Measurements from ENCODE around the gene IRX6. TPM values are rescaled to one million over a fixed set of nuclear protein-coding genes. Genes with fewer than 3 reads are reported as not detected.

The IRX6 gene
- total RNA-seq (2.8 TPM), polyA plus RNA-seq (1.1 TPM)
- long read RNA-seq, donor 1, result 0 reads
- long read RNA-seq, donor 2, result 0 reads
- long read RNA-seq, donor 3, result 0 reads
- long read RNA-seq, donor 4, result 0 reads
- long read RNA-seq, donor 5, result 0 reads
- long read RNA-seq, donor 6, result 0 reads
- long read RNA-seq, donor 7, result 0 reads
- long read RNA-seq, donor 8, result 0 reads
- long read RNA-seq, donor 9, result 0 reads
- long read RNA-seq, donor 10, partial matches to known transcripts, result 0 of 1 reads
- long read RNA-seq, donor 10, other reads (novel, unspliced or antisense), result 0 of 1 reads

DNA sequence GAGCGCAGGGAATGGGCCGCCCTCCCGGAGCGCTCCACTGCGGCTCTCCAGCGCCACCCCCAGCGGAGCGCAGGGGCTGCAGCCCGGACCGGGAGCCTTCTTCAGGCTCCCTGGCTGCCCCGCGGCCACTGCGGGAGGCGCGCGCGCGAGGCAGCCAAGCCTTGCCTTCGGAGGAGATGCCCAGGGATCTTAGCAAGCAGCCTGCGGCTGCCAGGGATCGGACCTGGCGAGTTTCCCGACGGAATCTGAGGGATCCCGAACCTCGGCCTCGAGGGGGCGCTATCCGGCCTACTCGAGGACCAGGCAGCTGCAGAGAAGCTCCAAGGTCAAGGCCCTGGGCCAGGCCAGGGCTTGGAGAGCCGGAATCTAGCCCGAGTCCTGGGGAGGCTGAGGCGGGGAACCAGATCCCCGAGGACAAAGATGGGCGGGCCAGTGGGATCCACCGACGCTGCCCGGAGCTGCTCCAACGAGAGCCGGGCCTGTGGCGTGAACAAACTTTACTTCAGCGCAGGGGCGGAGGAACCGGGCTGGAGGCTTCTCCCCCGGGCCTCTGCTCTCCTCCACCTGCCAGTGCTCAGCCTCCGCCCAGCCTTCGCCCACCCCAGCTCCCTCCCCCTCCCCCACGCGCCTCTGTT lies at the start of gene IRX6:
TSS of gene IRX6 (plus strand) at position 567 of the 635 bp plus-strand sequence. CDS start 889 bp downstream, outside the sequence.
- 8% methylated on average over 49 of the region's 49 CpGs for WGBS
- Histone ChIP-seq H3K9me3 (ENCODE audit: control insufficient read depth in 2 of 2, insufficient read depth in 1 of 2, low read length in 1 of 2) (no peaks in the 10 kb centered on the region), H3K27me3 (ENCODE audit: control insufficient read depth in 2 of 2, insufficient read depth in 1 of 2, low read length in 1 of 2) (peaks cover 31 to 63% of the 10 kb centered on the region in 2 donors), H3K4me3 (ENCODE audit: low read length in 2 of 2) (peak within 1 kb of the TSS in 1 of 2 donors; percentile 13), H3K4me1 (ENCODE audit: control insufficient read depth in 2 of 2, insufficient read depth in 2 of 2, low read length in 2 of 2) (no peaks in the 10 kb centered on the region), H3K36me3 (ENCODE audit: control insufficient read depth in 2 of 2, insufficient read depth in 2 of 2, low read length in 1 of 2) (no peaks in the 10 kb centered on the region), H3K27ac (ENCODE audit: low read depth in 1 of 2, low read length in 1 of 2) (no peak within 1 kb of the TSS)
- DNase-seq (ENCODE audit: low read depth in 6 of 9, low spot score in 9 of 9), result peak in 1 of 9 donors; percentile 11

DNA sequence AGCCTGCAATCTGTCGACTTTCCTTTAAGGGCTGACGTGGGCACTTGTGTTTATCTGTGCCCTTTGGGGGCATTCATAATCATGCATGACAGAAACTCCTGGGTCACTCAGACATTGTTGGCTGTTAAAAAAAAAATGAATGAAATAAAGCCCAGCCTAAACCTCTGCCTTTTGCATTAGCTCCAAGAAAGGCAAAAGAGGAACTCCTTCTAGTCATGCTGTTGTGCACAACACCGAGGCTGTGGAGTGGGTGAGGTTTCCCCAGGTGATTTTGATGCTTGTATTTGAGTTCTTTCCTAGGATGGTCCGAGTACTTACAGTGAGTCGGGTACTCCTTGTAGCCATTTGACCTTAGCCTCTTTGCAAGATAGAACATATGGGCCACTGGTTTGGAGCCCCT lies 49.6 kb upstream of the IRX6 start:
- H3K27me3 ChIP-seq (ENCODE audit: control insufficient read depth in 2 of 2, insufficient read depth in 1 of 2, low read length in 1 of 2), result no peaks in the 10 kb centered on the region
- WGBS, result 72% methylated on average over 5 of the region's 5 CpGs
- no peaks in the 10 kb centered on the region for H3K9me3 ChIP-seq (ENCODE audit: control insufficient read depth in 2 of 2, insufficient read depth in 1 of 2, low read length in 1 of 2)
- peaks cover 0 to 5% of the 10 kb centered on the region in 2 donors for H3K4me1 ChIP-seq (ENCODE audit: control insufficient read depth in 2 of 2, insufficient read depth in 2 of 2, low read length in 2 of 2)
- H3K27ac ChIP-seq (ENCODE audit: low read depth in 1 of 2, low read length in 1 of 2), result peak overlapping the region in 1 of 2 donors; percentile 61
- H3K4me3 ChIP-seq (ENCODE audit: low read length in 2 of 2), result no peak overlapping the region
- H3K36me3 ChIP-seq (ENCODE audit: control insufficient read depth in 2 of 2, insufficient read depth in 2 of 2, low read length in 1 of 2), result no peaks in the 10 kb centered on the region
- DNase-seq (ENCODE audit: low read depth in 6 of 9, low spot score in 9 of 9), result no peak

DNA sequence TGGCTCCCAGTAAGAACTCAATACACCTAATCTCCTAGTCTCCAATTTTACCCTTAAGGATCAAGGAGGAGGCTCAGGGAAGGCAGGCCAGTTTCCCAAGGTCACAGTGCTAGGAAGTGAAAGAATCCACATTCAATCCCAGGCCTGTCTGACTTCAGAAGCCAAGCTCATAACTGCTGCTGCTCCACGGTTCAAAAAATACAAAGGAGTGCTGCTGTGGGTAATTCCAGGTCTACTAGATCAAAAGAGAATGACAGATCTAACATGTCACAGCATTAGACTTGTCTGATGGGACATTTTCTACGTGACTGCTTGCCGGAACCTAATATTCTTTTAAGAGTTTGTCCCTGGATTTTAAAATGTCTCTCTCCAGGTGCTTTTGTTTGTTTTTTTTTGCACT lies 48.8 kb upstream of the IRX6 start:
- Histone ChIP-seq H3K27me3 (ENCODE audit: control insufficient read depth in 2 of 2, insufficient read depth in 1 of 2, low read length in 1 of 2) (no peaks in the 10 kb centered on the region), H3K4me1 (ENCODE audit: control insufficient read depth in 2 of 2, insufficient read depth in 2 of 2, low read length in 2 of 2) (peaks cover 0 to 5% of the 10 kb centered on the region in 2 donors), H3K27ac (ENCODE audit: low read depth in 1 of 2, low read length in 1 of 2) (peak overlapping the region; percentile 31 to 78), H3K9me3 (ENCODE audit: control insufficient read depth in 2 of 2, insufficient read depth in 1 of 2, low read length in 1 of 2) (no peaks in the 10 kb centered on the region), H3K36me3 (ENCODE audit: control insufficient read depth in 2 of 2, insufficient read depth in 2 of 2, low read length in 1 of 2) (no peaks in the 10 kb centered on the region), H3K4me3 (ENCODE audit: low read length in 2 of 2) (no peak overlapping the region)
- WGBS, result 80% methylated on average over 3 of the region's 3 CpGs
- DNase-seq (ENCODE audit: low read depth in 6 of 9, low spot score in 9 of 9), result peak in 1 of 9 donors; percentile 16

DNA sequence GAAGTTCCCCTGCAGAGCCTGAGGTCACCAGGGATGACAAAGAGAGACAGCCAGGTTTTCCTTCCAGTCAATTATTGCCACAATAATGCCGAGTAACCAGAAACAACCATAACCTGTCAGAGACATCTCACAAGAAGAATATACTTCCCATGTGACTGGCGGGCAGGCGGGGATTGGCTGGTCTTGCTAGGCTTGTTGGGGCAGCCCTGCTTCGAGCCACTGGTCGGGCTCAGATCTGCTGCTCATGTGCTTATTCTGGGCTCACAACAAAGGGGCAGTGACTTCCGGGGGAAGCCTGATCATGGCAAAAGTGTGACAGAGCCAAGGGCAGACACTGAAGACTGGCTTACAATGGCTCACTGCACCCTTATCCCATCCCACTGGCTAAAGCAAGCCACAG lies 48.1 kb upstream of the IRX6 start:
- Histone ChIP-seq H3K27ac (ENCODE audit: low read depth in 1 of 2, low read length in 1 of 2) (peak overlapping the region; percentile 42 to 78), H3K4me3 (ENCODE audit: low read length in 2 of 2) (no peak overlapping the region), H3K9me3 (ENCODE audit: control insufficient read depth in 2 of 2, insufficient read depth in 1 of 2, low read length in 1 of 2) (no peaks in the 10 kb centered on the region), H3K27me3 (ENCODE audit: control insufficient read depth in 2 of 2, insufficient read depth in 1 of 2, low read length in 1 of 2) (no peaks in the 10 kb centered on the region), H3K4me1 (ENCODE audit: control insufficient read depth in 2 of 2, insufficient read depth in 2 of 2, low read length in 2 of 2) (peaks cover 0 to 5% of the 10 kb centered on the region in 2 donors), H3K36me3 (ENCODE audit: control insufficient read depth in 2 of 2, insufficient read depth in 2 of 2, low read length in 1 of 2) (no peaks in the 10 kb centered on the region)
- peak in 1 of 9 donors; percentile 7 for DNase-seq (ENCODE audit: low read depth in 6 of 9, low spot score in 9 of 9)
- 88% methylated on average over 6 of the region's 6 CpGs for WGBS

DNA sequence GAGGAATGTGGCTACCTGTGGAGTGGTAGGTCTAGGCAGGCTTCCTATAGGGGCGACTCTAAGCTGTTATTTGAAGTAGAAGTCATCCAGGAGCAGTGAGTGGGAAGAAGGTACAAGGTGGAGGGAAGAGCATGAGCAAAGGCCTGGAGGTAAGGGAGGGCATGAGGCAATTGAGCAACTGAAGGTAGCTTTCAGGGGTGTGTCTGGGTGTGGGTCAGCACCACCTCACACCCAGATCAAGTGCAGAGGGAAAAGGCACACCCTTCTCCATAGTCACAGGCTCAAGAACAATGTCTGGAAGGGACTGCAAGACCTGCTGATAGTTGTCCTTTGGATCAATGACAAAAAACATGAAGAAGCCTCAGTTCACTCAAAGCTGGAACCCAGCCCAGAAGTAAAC lies 46.5 kb upstream of the IRX6 start:
- H3K27ac ChIP-seq (ENCODE audit: low read depth in 1 of 2, low read length in 1 of 2), result no peak overlapping the region
- no peaks in the 10 kb centered on the region for H3K27me3 ChIP-seq (ENCODE audit: control insufficient read depth in 2 of 2, insufficient read depth in 1 of 2, low read length in 1 of 2)
- H3K4me1 ChIP-seq (ENCODE audit: control insufficient read depth in 2 of 2, insufficient read depth in 2 of 2, low read length in 2 of 2), result peaks cover 0 to 5% of the 10 kb centered on the region in 2 donors
- 92% methylated on average over 1 of the region's 1 CpG for WGBS
- no peak for DNase-seq (ENCODE audit: low read depth in 6 of 9, low spot score in 9 of 9)
- no peaks in the 10 kb centered on the region for H3K9me3 ChIP-seq (ENCODE audit: control insufficient read depth in 2 of 2, insufficient read depth in 1 of 2, low read length in 1 of 2)
- H3K36me3 ChIP-seq (ENCODE audit: control insufficient read depth in 2 of 2, insufficient read depth in 2 of 2, low read length in 1 of 2), result no peaks in the 10 kb centered on the region
- H3K4me3 ChIP-seq (ENCODE audit: low read length in 2 of 2), result no peak overlapping the region

DNA sequence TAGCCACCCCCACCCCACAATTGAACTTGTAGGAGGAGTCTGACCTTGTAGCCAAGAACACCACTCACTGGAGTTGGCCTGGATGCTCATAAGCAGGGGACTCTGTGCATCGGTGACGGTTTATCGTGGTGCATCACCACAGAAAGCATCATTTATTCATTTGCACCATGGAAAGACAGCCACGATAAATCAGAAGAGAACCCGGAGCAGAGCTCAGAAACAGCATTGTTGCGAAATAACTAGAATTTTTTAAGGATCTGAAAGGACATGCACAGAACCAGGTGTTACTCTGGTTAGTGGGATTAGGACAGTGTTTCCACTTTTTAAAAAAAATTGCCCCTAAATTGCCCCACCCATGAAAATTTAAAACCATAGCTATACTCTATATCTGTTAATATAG lies 44.4 kb upstream of the IRX6 start:
- WGBS, result 88% methylated on average over 6 of the region's 6 CpGs
- no peak overlapping the region for H3K27ac ChIP-seq (ENCODE audit: low read depth in 1 of 2, low read length in 1 of 2)
- no peaks in the 10 kb centered on the region for H3K36me3 ChIP-seq (ENCODE audit: control insufficient read depth in 2 of 2, insufficient read depth in 2 of 2, low read length in 1 of 2)
- H3K4me1 ChIP-seq (ENCODE audit: control insufficient read depth in 2 of 2, insufficient read depth in 2 of 2, low read length in 2 of 2), result peaks cover 0 to 5% of the 10 kb centered on the region in 2 donors
- no peaks in the 10 kb centered on the region for H3K27me3 ChIP-seq (ENCODE audit: control insufficient read depth in 2 of 2, insufficient read depth in 1 of 2, low read length in 1 of 2)
- DNase-seq (ENCODE audit: low read depth in 6 of 9, low spot score in 9 of 9), result peak in 1 of 9 donors; percentile 6
- H3K4me3 ChIP-seq (ENCODE audit: low read length in 2 of 2), result no peak overlapping the region
- no peaks in the 10 kb centered on the region for H3K9me3 ChIP-seq (ENCODE audit: control insufficient read depth in 2 of 2, insufficient read depth in 1 of 2, low read length in 1 of 2)

DNA sequence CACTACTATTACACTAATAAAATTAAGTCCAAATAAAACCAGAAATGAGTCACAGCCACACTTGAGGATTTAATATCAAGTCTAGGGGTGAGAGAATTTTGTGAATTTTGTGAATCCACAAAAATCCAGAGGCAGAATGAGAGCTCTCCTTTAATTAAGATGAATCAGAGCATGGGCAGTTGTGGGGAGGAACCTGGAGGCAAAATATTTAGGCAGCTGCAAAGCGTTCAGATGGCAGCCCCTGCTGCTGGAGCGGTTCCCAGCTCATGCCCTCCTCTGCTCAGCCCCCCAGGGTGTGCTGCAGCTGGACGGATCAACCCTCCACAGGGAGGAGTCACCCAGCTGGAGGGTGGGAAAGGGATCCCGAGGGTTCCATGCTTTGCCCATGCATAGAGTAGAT lies 43.4 kb upstream of the IRX6 start:
- H3K4me3 ChIP-seq (ENCODE audit: low read length in 2 of 2), result no peak overlapping the region
- 74% methylated on average over 4 of the region's 4 CpGs for WGBS
- H3K9me3 ChIP-seq (ENCODE audit: control insufficient read depth in 2 of 2, insufficient read depth in 1 of 2, low read length in 1 of 2), result no peaks in the 10 kb centered on the region
- H3K27me3 ChIP-seq (ENCODE audit: control insufficient read depth in 2 of 2, insufficient read depth in 1 of 2, low read length in 1 of 2), result no peaks in the 10 kb centered on the region
- H3K4me1 ChIP-seq (ENCODE audit: control insufficient read depth in 2 of 2, insufficient read depth in 2 of 2, low read length in 2 of 2), result peaks cover 0 to 5% of the 10 kb centered on the region in 2 donors
- no peak overlapping the region for H3K27ac ChIP-seq (ENCODE audit: low read depth in 1 of 2, low read length in 1 of 2)
- DNase-seq (ENCODE audit: low read depth in 6 of 9, low spot score in 9 of 9), result no peak
- H3K36me3 ChIP-seq (ENCODE audit: control insufficient read depth in 2 of 2, insufficient read depth in 2 of 2, low read length in 1 of 2), result no peaks in the 10 kb centered on the region

DNA sequence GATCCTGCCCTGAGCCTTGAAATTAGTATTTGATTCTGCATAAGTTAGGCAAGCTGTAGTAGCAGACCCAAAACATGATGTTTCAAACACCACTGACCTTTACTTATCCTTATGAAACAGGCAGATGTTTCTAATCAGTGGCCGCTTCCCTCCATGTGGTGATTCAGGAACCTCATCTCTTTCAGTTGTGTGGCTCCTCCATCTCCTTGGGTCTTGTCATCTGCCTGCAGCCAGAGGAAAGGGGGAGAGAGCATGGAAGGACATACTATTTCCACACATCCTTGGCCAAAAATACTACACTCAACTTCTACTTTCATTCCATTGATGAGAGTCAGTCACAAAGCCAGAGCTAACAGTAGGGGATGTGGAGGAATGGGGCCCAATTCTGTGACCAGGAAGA lies 41.6 kb upstream of the IRX6 start:
- Histone ChIP-seq H3K4me3 (ENCODE audit: low read length in 2 of 2) (no peak overlapping the region), H3K9me3 (ENCODE audit: control insufficient read depth in 2 of 2, insufficient read depth in 1 of 2, low read length in 1 of 2) (no peaks in the 10 kb centered on the region), H3K4me1 (ENCODE audit: control insufficient read depth in 2 of 2, insufficient read depth in 2 of 2, low read length in 2 of 2) (no peaks in the 10 kb centered on the region), H3K36me3 (ENCODE audit: control insufficient read depth in 2 of 2, insufficient read depth in 2 of 2, low read length in 1 of 2) (no peaks in the 10 kb centered on the region), H3K27me3 (ENCODE audit: control insufficient read depth in 2 of 2, insufficient read depth in 1 of 2, low read length in 1 of 2) (no peaks in the 10 kb centered on the region), H3K27ac (ENCODE audit: low read depth in 1 of 2, low read length in 1 of 2) (no peak overlapping the region)
- no peak for DNase-seq (ENCODE audit: low read depth in 6 of 9, low spot score in 9 of 9)
- WGBS, result 41% methylated on average over 1 of the region's 1 CpG

DNA sequence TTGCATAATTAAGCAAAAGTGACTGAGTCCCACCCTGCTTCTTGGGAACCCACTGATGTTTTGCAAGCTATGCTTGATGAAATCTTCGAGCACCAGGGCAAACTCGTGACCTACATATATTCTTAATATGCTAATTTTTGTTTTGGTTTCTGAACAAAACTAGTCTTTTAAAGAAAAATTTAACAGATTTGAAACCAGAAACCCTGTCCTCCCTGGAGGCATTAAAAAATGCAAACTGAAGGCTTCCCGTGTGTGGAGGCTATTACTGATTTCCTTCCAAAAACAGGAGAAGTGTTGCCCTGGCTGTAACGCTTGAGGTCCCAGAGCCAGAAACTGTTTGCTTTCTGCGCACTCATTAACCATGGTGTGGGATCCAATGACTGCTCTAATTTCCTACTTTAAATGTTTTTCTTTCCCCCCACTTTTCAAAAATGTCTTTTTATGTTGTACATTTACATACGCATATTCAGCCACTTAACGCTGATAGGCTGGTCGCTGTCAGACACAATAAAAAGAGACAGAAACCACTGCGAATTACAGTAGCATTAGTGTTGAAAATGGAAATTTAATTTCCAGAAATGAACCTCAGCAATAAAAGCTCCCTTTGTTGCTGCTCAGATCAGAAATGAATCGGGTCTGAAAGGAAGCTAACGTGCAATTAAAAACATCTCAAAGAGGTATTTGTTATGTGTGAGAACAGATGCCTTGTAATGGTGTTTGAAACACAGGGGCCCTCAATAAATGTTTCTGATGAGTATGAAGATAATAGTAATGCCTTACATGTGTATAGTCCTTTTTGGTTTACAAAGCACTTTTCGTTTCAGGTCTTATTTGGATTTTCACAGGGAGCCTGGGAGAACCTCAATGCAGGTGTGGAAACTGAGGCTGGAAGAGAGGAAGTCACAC lies 39.9 kb upstream of the IRX6 start:
- no peak overlapping the region for H3K27ac ChIP-seq (ENCODE audit: low read depth in 1 of 2, low read length in 1 of 2)
- no peak for DNase-seq (ENCODE audit: low read depth in 6 of 9, low spot score in 9 of 9)
- H3K9me3 ChIP-seq (ENCODE audit: control insufficient read depth in 2 of 2, insufficient read depth in 1 of 2, low read length in 1 of 2), result no peaks in the 10 kb centered on the region
- no peaks in the 10 kb centered on the region for H3K27me3 ChIP-seq (ENCODE audit: control insufficient read depth in 2 of 2, insufficient read depth in 1 of 2, low read length in 1 of 2)
- no peak overlapping the region for H3K4me3 ChIP-seq (ENCODE audit: low read length in 2 of 2)
- no peaks in the 10 kb centered on the region for H3K4me1 ChIP-seq (ENCODE audit: control insufficient read depth in 2 of 2, insufficient read depth in 2 of 2, low read length in 2 of 2)
- 67% methylated on average over 12 of the region's 12 CpGs for WGBS
- H3K36me3 ChIP-seq (ENCODE audit: control insufficient read depth in 2 of 2, insufficient read depth in 2 of 2, low read length in 1 of 2), result no peaks in the 10 kb centered on the region

Data from thymus (tissue), 14 donors.